Mammary epithelial cell (primary cell): ENCODE measurements around the gene MC3R.

ENCODE experiments used
- EZH2 ChIP-seq: IDR thresholded peaks from 2 replicates; pipeline ENCODE4 v1.6.1; 2012; ENCODE audit warnings: low read length, inconsistent platforms, borderline replicate concordance
- TF ChIP-seq, protein P1 (sequence below), 2 donors: IDR thresholded peaks in 1 of 2; conservative IDR thresholded peaks in 1 of 2; 2 replicates each; pipeline ENCODE4 v1.5.1; 2011 to 2012; ENCODE audit warnings: inconsistent platforms in 2 of 2, low read length in 2 of 2, mild to moderate bottlenecking in 2 of 2, control low read depth in 1 of 2, low read depth in 1 of 2; ENCODE audit not compliant: insufficient read depth in 1 of 2; ENCODE audit errors: extremely low read depth in 1 of 2

- TF ChIP-seq, protein P1, sequence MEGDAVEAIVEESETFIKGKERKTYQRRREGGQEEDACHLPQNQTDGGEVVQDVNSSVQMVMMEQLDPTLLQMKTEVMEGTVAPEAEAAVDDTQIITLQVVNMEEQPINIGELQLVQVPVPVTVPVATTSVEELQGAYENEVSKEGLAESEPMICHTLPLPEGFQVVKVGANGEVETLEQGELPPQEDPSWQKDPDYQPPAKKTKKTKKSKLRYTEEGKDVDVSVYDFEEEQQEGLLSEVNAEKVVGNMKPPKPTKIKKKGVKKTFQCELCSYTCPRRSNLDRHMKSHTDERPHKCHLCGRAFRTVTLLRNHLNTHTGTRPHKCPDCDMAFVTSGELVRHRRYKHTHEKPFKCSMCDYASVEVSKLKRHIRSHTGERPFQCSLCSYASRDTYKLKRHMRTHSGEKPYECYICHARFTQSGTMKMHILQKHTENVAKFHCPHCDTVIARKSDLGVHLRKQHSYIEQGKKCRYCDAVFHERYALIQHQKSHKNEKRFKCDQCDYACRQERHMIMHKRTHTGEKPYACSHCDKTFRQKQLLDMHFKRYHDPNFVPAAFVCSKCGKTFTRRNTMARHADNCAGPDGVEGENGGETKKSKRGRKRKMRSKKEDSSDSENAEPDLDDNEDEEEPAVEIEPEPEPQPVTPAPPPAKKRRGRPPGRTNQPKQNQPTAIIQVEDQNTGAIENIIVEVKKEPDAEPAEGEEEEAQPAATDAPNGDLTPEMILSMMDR (conservative IDR thresholded peaks at IDR 0.05 in 1 of 2, IDR thresholded peaks at IDR 0.05 in 1 of 2; ENCODE audit: extremely low read depth in 1 of 2, insufficient read depth in 1 of 2, low read depth in 1 of 2, low read length in 2 of 2), result no peak
- TF ChIP-seq EZH2, result no peak
Observed at GRCh38 chr20:56204206-56204605, 44.3 kb upstream of the MC3R start.
